ENCODE data around the gene KDM3A.

KDM3A gene

GRCh38 chr2:86436328-86436727 lies 4.8 kb upstream of the KDM3A start:
- DNase-seq: no peak

- DNase-seq: no peak
Observed at GRCh38 chr2:86439879-86440630, 1.1 kb upstream of the KDM3A start.

DNA sequence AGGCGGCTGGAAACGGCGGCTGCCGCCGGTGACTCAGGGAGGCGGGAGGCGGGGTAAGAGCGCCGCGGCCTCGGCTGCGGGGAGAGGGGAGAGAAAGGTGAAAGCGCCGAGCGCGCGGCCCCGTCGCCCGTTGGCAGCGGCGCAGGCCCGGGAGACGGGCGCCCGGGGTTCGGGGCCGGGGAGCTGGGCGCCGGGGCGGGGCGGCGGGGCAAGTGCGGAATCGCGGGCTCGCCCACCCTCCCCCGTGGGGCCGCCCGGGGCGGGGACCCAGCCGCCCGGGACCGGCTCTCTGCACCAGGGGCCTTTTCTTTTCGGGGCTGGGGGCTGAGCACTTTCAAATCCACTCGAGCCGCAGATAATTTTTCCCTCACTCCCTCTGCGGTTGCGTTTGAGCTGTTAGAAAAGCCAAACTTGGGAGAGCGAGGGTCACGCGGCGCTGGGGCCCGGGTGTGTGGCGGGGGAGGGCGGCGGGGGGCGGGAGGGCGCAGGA lies 266 bp downstream of the KDM3A start:
- DNase-seq: no peak

GRCh38 chr2:86441882-86442641 lies 891 bp downstream of the KDM3A start:
- DNase-seq: peak; percentile 48

DNA sequence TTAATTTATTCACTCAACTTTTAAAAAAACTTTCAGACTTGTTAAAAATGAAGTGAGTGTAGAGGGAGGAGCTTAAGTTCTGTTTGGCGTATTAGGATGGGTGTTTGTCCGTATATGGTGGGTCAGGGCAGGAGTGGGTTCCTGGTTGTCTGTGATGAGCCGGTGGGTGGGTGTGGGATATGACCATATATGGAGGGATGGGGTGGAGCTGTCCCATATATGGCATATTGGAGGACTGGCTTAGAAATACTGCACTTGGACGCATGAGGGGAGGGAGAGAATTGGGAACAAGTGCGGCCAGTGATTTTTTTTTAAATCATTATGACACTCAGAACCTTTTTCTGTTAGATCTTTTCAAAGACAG lies 1.5 kb downstream of the KDM3A start:
- peak; percentile 92 for DNase-seq

DNA sequence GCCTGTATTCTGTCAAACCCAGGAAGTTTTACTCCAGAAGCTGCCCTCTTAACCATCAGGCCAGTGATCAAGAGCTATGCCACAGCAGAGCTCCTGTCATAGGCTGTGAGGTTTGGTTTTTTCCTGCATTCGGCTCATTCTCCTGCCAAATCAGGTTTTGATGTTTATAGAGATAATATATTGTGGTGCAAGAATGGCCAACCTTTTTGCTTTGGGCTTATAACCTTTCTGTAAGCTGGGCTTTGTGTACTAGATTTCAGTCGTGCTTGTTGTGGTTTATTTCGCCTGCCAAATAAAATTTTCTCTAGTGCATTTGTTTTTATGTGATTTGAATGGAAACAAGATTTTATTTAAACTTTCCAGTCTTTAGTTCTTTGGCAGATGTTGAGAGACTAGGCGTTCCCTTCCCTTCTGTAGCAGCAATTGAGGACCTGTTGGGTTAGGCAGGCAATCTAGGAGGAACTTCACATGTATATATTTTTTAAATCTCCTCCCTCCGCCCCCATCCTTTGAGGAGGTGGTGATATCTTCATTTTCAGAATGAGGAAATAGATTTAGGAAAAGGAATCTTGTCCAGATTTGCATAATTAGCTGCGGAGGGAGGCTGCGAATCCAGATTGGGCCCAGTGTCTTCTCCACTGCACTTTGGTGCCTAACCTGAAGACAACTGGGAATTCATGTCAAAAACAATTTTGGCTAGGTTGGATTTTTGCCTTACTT lies 2.6 kb downstream of the KDM3A start:
- DNase-seq: no peak

DNA sequence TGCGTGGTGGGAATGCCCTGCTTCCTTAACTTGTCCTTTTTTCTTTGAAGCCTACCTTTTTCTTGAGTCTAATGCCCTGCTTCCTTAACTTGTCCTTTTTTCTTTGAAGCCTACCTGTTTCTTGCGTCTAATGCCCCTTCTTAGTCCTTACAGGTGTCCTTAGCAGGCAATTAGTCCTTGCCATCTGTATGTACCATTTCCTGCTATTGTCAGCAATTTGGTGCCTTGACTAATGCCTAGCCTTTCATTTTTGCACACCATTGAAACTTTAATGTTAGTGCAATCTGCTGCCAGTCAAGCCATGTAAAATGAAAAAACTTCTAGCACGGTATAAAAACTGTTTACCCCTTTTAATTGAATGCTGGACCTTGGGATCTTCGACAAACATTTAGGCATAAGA lies 4.3 kb downstream of the KDM3A start:
- DNase-seq: no peak

DNA sequence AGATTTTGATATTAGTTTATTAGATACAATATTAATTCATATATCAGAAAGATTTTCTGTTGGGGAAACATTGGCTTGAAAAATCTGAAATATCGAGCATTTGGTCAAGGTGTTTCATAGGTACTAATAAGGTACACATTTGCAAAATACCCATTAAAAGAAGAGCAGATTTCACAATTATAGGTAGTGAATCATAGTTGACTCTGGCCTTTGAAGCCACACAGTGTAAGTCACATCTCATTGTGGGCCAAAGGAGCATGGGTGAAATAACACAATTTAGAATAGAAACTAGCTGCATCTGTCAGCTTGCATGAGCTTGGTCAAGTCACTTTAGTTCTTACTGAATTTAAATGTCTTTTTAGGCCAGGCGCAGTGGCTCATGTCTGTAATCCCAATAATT lies 4.9 kb downstream of the KDM3A start:
- no peak for DNase-seq

DNA sequence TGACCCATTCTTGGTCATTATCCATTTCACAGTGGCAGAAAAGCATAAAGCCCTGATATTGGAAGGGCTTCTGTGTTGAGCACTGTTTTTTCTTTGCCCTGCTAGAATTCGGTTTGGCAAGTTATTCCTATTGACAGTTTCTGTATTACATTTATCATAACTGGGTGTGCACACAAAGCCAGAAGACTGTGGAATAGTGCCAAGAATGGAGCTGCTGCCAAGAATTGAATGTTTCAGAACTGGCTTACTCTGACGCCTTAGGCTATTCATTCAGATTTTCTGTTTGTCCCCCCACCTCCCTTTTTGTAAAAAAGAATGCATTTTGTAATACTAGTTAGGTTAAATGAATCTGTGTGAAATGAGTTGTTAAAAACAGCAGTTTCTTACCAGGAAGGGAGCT lies 12.7 kb downstream of the KDM3A start:
- DNase-seq: no peak

DNA sequence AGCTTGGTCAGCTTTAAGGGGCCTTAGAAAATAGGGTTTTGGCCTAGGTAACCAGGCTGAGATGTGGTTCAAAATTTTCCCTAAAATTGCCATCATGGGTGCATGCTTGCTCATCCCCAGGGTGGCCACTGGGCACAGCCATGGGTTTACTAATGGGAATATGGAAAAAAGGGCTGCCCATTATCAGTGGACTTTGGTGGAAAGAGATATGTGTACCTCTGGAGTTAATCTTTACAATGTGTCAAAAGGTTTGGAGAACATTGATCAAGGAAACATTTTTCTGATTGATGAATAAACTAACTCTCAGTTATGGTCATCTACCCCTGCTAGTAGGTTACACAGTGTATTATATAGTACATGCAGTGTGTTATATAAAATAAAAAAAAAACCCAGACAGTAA lies 13.1 kb downstream of the KDM3A start:
- DNase-seq: no peak

GRCh38 chr2:86455181-86455580 lies 14.0 kb downstream of the KDM3A start:
- DNase-seq: no peak

GRCh38 chr2:86461042-86461743 lies 20.0 kb downstream of the KDM3A start:
- no peak for DNase-seq

DNA sequence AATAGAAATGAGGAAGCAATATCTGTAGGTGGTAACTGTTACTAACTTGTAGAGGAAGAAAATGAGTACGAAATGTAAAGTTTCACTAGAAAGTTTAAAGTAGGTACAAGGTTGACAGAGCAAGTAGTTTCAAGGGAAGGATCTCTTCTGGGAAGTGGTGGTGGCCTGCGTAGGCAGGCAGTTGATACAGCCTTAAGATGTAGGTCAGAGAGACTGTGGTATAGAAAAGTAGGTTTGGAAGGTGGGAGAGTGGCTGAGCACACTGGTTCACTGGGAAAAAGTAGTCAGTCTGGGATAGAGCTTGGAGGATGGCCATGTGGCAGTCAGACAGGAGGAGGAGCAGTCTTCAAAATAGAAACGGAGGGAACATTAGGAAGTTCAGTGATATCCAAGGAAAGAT lies 23.5 kb downstream of the KDM3A start:
- no peak for DNase-seq

GRCh38 chr2:86466306-86466705 lies 25.1 kb downstream of the KDM3A start:
- DNase-seq: no peak

- no peak for DNase-seq
Observed at GRCh38 chr2:86468162-86469033, 27.2 kb downstream of the KDM3A start.

DNA sequence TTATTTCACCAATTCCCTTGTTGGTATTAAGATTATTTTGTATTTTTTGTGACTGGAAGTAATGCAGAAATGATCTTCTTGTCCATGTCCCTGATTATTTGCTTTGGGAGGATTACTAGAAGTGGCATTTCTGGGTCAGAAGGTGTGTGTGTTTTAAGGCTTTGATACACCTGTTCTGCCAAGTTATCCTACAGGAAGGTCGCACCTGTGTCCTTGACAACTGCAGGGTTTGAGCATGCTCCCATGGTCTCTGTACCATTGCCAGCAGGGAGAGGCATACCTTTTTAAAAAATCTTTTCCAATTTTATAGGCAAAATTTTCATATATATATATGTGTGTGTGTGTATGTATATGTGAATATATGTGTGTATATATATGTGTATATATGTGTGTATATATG lies 29.7 kb downstream of the KDM3A start:
- DNase-seq: no peak

DNA sequence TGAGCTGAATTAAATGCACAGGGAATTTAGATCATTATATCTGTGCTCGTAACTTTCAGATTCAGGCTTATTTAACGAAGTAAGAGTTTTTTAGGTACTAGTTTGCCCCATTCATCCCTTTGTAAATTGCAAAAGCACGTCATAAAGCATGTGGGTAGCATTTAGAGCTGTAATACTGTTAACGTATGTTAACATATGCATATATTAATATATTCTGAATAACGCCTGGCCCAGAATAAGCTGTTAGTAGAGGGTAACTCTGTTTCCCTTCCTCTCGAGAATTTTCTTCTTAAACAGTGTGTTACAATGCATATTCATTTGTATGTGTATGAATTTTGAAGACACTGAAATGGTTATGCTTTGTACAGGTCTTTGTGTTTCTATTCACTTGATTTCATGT lies 30.5 kb downstream of the KDM3A start:
- no peak for DNase-seq

GRCh38 chr2:86476092-86476491 lies 34.9 kb downstream of the KDM3A start:
- no peak for DNase-seq

DNA sequence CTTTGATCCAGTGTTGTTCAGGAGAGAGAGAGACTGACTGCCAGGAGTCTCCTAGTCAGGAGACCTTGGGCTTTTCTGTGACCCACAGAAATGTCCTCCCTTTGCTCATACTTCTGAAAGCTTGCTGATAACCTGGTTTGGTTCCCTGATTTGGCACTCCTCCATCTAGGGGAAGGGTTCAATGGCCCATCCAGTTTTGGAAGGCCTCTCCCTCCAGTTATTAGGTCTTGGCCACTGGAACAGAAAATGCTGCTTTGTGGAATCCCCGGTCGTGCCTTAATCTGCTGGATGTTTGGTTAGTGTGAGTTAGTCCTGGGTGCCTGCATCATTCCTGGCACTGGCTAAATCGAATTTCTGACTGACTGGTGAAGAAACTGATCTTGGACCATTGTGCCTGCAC lies 35.7 kb downstream of the KDM3A start:
- DNase-seq: no peak

DNA sequence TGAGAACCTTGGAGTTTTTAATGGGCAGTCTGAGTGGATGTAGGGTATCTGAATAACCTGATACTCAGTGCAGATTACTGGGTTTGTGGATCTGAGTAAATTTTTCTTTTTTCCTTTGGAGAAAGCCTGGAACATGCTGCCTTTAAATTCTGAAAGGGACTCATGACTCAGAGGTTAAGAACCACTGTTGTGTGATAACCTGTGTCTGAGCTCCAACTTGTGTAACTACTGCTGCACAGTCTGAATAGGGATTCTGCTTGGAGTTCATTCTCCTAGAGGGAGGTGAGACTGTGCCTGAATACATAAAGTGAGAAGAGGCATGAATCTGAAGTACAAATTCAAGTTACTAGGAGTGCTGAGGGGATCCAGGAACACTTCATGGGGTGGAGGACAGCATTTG lies 36.2 kb downstream of the KDM3A start:
- DNase-seq: no peak

DNA sequence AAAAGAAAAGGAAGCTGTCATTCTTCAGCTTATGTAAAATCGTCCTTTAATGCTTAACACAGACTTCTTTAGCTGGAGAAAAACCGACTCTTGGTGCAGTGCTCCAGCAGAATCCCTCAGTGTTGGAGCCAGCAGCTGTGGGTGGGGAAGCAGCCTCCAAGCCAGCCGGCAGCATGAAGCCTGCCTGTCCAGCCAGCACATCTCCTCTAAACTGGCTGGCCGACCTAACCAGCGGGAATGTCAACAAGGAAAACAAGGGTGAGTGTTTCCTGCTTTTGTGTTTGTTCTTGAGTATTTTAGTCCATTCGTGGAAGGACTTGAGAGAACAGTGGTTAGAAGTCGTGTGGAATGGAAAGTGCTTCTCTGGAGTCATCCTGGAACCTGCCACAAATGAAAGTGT lies 38.9 kb downstream of the KDM3A start:
- DNase-seq: no peak

- no peak for DNase-seq
Observed at GRCh38 chr2:86482034-86482433, 40.9 kb downstream of the KDM3A start.

All from kidney glomerular epithelial cell (primary cell).